Activated CD4-positive, CD25-positive, alpha-beta regulatory T cell (primary cell): Measurements from ENCODE around the gene CDH22.
A peak's percentile ranks its signal among the peaks of the same experiment; 100 is the strongest.

Experiments
- DNase-seq, 4 experiments: peaks; one replicate each; lab custom pipeline; 2025; lab: John Stamatoyannopoulos, UW

CDH22 gene

DNA sequence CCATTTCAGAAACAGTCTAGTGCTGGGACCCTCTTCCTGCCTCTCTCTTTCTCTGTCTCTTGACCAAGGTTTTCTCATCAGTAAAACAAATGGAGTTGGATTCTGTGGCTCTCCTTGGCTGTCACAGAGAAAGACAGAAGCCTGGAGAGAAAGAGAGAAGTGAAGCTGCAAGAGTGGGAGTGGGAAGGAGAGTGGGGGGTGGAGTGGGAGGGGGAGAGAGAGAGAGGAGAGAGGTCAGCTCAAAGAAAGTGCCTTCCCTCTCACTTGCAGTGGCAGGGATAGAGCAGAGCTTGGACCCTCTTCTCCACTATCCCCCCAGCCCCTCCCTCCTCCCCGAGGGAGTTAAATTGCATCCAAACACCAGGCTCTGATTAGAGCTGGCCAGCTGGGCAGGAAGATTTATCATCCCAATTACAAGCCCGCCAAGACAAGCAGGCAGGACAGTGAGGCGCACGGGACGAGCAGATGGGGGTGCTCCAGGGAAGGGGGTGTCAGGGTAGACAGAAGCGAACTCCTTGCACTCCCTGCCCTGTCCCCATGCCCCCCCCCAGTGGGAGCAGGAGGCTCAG, 115.8 kb downstream of the CDH22 start:
- no peak for DNase-seq

GRCh38 chr20:46191611-46192010, 116.7 kb downstream of the CDH22 start:
- no peak for DNase-seq

GRCh38 chr20:46191168-46191540, 117.1 kb downstream of the CDH22 start:
- no peak for DNase-seq

DNA sequence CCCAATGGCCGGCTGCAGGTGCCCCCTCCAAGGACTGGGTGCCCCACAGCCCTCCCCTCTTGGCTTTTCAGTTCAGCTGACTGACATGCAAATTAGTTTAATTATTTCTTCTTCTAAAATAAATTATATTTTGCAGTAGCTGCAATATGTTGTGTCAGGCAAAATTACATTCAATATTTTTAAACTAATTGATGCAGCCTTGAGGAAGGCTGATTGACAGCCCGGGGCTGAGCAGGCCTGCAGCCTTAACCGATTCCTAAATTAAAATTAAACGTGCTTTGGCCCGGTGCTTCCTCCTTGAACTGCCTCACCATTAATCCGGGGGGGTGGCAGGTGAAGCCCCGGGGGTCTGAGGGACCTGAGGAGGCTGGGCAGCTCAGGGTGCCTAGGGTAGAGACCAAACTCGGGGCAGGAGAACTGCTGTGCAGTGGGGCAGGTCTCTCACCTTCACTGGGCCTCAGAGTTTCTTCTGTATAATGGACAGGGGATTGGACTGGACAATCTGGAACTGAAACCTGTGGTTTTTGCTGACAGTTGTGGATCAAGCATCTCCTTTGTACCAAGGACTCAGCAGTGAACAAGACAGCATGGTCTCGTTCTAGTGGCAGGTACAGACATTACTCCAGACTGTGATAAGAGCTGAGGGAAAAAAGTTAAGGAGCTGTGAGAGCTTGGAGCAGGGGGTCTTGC, 117.7 kb downstream of the CDH22 start:
- DNase-seq = no peak

GRCh38 chr20:46188866-46189541, 119.3 kb downstream of the CDH22 start:
- DNase-seq = no peak

DNA sequence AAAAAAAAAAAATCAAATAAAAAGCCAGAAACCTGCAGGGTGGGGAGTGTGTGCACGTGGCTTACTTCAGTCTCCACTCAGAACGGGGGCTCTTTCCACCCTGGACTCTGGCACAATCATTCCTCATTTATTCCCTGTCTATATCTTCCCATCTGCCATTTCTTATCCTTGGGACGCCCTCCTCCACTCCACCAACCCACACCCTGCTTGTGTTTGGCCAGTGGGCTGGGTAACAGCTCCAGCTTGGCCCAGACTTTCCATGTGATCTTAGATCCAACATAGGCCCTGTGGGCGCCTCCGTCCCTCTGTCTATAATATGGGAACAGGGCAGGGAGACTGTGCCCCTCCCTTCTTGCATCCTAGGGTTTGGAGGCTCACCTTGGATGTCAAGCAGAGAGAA, 122.1 kb downstream of the CDH22 start:
- DNase-seq = no peak

- no peak for DNase-seq
Observed at GRCh38 chr20:46185353-46185752, 122.9 kb downstream of the CDH22 start.

- DNase-seq = no peak
Observed at GRCh38 chr20:46183768-46184167, 124.5 kb downstream of the CDH22 start.

- no peak for DNase-seq
Observed at GRCh38 chr20:46182276-46183200, 125.8 kb downstream of the CDH22 start.

GRCh38 chr20:46179862-46180261, 128.4 kb downstream of the CDH22 start:
- no peak for DNase-seq

DNA sequence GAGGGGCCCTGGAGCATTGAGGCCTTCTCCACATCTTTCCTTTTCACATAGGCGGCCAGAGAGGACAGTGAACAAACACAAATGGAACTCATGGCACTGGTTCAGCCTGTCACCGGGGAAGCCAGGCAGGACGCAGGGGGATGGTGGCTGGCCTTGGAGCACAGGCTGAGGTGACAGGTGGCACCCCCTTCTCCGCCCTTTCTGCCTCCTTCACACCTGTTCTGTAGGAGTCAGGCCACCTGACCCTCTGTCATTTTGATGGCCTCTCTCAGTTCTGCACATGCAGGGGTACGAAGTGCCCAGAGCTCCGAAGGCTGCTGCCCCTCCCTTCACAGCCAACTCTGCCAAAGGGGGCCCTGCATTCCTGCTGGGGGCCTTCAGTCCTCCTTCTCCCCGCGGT, 129.4 kb downstream of the CDH22 start:
- DNase-seq = no peak

DNA sequence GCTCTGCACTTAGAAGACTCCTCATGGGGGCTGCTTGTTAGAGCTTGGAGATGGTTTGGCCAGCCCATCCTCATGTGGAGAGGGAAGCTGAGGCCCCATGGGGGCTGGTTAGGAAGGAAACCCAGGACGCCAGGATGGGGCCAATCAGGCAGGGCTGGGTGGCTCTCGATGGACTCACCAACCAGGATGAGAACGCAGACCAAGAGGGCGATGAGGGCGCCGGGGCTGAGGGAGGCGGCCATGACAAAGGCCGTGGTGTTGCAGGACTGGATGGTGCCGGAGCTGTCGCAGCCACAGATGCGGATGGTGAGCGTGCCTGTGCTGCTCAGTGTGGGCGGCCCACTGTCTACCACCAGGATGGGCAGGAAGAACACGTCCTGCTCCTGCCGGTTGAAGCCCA, 130.5 kb downstream of the CDH22 start:
- DNase-seq = no peak

- DNase-seq = no peak
Observed at GRCh38 chr20:46176739-46177378, 131.4 kb downstream of the CDH22 start.

DNA sequence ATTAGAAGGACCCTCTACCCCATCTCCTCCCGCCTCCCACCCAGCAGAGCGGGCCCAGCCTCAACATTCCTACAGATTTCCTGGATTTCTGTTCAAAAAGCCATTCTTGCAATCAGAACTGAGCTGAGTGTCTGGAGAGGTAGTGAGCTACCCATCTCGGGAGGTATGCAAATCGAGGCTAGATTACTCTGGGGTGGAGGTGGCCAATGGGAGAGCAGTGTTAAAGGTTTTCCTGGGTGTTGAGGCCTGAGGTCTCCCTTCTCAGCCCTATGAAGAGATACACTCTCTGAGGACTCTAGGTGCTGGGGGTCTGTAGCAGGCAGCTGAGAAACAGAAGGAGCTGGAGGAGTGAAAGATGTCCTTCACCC, 133.2 kb downstream of the CDH22 start:
- no peak for DNase-seq

DNA sequence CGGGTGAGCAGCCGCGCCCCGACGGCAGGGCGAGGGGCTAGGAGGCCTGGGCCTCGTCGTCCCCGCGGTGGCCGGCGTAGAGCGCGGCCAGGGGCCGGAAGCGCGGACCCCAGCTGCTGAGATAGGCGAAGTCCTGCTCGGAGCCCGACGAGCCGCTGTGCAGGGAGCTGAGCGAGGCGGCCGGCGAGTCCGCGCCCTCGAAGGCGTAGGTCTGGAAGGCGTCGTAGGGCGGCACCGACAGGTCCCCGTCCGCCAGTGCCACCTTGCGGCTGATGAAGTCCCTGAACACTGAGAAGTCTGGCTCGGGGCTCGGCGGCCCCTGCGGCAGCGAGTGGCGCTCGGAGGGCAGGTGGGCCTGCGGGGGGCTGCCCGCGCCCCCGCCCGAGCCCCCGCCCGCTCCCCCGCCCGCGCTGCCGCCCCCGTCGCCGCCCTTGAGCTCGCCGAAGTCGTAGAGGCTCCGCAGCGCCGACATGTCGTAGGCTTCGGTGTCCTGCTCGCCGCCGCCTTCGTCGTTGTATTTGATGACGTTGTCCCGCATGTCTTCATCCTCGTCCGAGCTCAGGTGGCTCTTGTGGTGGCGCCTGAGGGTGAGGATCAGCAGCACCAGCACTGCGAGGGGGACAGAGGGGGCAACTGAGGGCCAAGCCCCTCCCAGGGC, 133.7 kb downstream of the CDH22 start:
- peak; percentile 51 to 66 (median 54) for DNase-seq

DNA sequence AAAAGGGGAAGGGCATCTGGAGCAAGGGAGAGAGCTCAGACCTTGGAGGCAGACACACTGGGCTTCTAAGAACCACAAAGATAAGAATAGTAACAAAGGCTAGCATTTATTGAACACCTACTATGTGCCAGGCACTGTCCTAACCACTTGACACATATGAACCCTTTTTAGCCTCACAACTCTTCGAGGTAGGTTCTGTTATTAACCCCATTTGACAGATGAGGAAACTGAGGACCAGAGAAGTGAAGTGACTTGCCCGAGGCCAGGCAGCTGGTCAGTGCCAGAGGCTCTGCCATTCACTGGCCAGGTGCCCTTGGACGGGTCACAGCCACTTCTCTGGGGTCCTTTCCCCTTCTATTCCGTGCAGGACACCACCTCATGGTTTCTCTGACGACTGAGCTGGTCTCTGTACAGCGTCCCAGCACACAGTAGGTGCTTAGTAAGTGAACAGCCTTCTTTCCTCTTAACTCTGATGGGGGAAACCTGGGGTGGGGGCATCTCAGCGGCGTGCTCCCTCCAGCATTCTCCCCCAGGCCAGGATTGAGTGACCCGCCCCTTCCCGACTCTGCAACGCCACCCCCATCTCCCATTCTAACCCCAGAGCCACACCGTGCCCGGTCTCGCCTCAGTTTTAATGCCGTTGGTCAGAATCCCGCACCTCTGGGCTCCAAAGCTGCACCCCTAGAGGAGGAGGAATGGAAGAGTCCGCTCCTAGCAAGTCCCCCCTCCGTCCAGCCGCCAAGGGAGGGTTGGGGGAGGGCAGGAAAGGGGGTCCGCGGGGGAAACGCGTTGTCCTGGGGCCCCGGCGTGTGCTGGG, 134.4 kb downstream of the CDH22 start:
- no peak for DNase-seq

- no peak for DNase-seq
Observed at GRCh38 chr20:46172961-46173536, 135.2 kb downstream of the CDH22 start.

- DNase-seq = no peak
Observed at GRCh38 chr20:46172455-46172854, 135.8 kb downstream of the CDH22 start.

GRCh38 chr20:46171909-46172308, 136.4 kb downstream of the CDH22 start:
- DNase-seq = no peak

DNA sequence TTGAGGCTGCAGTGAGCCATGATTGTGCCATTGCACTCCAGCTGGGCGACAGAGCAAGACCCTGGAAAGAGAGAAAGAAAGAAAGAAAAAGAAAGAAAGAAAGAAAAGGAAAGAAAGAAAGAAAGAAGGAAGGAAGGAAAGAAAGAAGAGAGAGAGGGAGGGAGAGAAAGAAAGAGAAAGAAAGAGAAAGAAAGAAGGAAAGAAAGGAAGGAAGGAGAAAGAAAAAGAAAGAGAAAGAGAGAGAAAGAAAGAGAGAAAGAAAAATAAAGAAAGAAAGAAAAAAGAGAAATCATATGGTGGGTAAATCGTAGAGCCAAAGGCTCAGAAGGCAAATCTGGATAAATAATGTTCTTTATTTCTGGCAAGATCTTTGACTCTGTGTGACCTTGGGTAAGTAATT, 136.8 kb downstream of the CDH22 start:
- DNase-seq = no peak
